GM18526 (cell line): ENCODE measurements around the gene SFXN1.

Experiments used
- POLR2A ChIP-seq: IDR thresholded peaks from 3 replicates; pipeline ENCODE4 v1.6.1; 2011; ENCODE audit not compliant: insufficient read length; ENCODE audit errors: extremely low read depth

The SFXN1 gene

DNA sequence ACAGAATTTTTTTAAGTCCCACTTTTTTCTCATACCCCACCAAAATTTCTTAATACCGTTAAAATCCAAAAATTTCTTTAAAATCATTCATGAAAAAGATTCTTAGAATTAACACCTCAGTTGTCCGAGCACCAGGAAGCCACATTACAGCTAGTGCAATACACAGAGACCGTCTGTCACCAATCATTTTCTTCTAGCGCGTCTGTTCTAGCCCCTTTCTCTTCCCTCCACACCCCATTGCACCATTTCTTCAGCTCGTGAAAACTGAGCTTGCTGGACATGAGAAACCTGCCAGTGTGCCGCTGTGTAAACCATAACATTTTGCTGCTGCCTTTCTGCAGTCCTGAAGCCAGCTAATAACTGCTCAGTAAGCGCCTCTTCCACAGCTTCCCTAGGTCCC lies 5.0 kb downstream of the SFXN1 start:
- no peak for TF ChIP-seq POLR2A

DNA sequence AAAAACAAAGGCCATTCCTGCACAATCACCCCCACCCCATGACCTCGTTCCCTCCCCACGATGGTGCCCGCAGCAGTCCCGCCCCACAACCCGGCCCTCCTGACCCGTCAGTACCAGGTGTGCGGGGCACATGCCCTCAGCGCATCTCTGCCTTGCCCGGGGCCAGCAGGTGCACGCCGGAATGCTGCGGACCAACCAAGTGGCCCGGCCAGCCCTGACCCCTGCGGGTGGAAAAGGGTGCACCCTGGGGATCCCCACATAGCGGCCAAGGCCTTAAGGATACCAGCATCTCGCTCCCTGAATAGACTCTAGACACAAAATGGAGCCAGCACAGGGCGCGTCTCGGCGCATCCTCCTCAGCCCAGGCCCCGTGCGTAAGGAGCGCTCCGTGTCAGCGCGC lies 6.0 kb downstream of the SFXN1 start:
- TF ChIP-seq POLR2A = no peak

DNA sequence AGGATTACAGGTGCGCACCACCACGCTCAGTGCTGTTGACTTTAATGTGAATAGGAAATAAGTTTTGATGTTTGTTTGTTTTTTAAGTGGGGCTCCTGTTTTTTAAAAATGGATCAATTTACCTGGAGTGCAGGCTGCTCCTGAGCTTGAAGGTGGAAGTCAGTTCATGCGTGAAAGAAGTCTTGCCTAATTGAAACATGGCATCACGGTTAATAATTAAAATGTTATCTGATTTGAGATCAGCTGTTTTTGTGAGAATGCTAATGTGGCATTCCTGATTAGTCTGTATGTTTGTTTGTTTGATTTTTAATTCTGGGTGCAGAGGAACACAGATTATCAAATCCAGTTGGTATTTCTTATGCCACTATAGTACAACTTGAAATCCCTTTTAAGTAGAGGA lies 6.5 kb downstream of the SFXN1 start:
- no peak for TF ChIP-seq POLR2A

DNA sequence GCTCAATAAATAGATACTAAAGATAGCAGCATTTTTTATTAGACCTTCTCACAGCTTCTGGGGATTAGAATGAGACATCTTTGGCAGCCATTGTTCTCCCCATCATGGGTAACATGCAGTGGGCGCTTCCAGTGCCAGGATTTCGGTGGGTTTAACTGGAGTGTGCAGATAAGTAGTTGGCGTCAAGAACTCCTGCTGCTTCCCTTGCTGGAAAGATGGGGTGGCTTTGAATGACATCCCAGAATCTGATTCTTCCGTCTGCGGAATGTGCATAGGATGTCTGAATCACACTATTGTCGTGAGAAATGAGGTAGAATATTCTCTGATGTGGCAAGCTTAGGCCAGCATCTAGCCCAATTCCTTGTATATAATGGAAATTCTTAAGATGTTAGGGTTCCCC lies 7.3 kb downstream of the SFXN1 start:
- no peak for TF ChIP-seq POLR2A

DNA sequence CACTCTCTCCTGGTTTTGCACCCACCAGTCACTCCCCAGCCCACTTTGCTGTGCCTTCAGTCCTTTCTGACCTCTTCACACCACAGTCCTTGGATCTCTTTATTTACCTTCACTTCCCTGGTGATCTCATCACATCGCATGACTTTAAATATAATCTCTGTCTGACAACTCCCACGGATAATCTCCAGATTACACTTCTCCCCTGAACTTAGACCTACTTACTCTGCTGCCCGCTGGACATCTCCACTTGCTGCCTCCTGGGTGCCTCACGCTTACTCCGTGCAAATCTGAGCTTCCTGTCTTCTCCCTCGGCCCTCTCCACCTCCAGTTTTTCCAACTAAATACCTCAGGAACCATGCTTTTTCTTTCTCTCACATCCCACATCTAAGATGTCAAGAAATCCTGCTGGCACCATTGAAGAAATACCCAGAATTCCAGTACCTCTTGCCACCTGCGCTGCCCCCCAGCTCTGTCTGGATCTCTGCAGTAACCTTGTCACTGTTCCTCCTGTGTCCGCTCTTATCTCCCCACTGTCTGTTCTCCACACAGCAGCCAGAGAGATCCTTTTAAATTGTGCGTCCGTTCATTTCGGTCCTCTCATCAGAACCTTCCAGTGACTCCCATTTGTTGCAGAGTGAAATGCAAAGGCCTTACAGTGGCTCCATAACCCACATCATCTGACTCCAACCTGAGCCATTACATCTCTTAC lies 9.3 kb downstream of the SFXN1 start:
- no peak for TF ChIP-seq POLR2A

DNA sequence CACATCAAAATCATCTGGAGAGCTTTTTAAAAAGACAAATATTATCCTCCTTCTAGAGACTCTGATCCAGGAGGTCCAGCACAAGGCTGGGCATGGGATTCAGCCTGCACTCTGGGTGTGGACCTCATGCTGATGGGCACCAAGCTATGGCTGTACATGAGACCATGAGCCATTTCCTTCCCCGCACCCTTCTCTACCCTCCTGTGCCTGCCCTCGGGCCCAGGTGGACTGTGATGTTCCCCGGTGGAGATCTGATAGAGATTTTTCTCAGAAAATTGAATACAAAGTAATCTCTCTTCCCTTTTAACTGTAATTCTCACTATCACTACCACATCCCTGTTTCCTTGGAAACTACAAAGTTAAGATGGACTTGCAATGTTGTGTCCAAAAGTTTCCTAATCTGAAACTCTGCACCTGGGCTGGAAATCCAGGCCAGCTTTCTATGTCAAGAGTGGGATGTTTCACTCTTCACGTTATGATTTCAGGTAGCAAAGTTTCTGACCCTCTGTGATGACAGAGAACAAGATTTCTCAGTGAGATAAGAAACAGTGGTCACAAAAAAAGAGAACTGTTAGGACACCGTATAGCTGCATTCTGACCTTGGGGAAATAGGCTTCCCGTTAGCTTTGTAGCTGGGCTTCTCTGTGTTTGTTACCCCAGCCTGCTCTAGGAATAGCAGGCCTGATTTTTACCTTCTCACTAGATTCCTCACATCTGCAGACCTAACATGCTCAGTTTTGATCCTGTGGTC lies 11.5 kb downstream of the SFXN1 start:
- no peak for TF ChIP-seq POLR2A

DNA sequence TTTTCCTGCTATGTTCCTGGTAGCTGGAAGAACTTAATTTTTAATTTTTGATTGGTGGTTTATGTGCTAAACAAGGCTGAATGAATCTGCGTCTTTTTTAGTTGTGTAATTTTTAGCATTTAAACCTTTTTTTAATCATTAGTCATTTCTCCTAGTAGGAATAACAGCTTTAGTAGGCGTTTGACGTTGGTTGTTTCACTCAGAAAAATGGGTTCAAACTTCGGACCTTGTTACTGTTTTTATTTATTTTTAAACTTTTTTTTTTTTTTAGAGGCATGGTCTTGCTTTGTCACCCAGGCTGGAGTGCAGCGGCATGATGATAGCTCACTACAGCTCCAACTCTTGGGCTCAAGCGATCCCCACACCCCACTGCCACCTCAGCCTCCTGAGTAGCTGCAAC lies 12.9 kb downstream of the SFXN1 start:
- TF ChIP-seq POLR2A = no peak

DNA sequence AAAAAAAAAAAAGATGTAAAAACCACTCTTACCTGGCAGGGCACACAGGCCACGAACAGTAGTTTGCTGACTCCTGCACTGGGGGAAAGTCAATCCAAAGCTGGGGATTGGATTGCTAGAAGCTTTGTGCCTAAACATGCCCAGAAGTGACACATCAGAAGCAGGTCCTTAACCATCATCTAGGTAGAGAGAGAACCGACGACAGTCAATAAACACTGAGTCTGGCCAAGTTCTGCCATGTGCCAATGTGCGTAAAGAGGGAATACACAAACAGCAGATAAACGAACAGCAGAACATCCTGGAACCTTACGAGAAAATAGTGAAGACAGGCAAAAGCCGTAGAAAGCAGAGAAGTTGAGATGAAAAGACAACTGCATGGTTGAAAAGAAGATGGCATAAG lies 14.9 kb downstream of the SFXN1 start:
- no peak for TF ChIP-seq POLR2A

DNA sequence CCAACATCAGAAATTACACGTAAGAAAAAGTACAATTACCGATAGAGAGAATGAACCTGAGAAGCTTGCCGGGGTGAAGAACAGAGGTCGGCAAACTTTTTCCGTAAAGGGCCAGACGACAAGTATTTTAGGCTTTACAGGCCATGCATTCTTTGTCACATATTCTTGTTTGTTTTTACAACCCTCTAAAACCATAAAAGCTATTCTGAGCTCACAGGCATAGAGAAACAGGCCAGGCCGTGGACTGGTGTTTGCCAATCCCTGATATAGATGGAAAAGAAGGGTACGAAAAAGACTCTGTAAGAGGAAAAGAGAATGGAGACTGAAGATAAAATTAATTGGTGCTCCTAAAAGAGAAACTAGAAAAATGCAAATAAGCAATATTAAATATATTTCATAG lies 15.4 kb downstream of the SFXN1 start:
- TF ChIP-seq POLR2A = no peak

DNA sequence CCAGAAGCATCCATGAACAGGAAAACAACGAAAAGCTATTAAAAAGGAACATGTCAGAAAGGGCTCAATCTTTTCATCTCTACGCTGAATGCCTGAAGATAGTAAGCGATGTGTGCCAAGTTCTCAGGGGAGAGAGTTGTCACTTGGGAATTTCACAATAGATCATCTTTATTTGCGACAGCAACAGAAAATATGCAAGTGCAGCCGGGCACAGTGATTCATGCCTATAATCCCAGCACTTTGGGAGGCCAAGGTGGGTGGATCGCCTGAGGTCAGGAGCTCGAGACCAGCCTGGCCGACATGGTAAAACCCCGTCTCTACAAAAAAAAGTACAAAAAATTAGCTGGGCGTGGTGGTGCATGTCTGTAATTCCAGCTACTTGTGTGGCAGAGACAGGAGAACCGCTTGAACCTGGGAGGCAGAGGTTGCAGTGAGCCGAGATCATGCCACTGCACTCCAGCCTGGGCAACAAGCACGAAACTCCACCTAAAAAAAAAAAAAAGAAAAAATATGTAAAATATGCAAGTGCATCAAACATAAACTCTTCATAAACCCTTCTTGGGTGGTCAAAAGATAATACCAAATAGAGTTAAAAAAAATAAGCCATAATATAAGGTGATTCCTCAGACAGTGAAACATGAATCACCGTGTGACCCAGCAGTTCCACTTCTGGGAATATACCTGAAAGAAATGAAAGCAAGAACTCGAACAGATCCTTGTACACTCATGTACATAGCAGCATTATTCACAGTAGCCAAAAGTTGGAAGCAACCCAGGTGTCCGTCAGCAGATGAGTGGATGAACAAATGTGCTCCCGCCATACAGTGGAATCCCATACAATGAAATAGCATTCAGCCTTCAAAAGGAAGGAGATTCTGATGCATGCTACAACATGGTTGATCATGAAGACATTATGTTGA lies 16.2 kb downstream of the SFXN1 start:
- TF ChIP-seq POLR2A = no peak

DNA sequence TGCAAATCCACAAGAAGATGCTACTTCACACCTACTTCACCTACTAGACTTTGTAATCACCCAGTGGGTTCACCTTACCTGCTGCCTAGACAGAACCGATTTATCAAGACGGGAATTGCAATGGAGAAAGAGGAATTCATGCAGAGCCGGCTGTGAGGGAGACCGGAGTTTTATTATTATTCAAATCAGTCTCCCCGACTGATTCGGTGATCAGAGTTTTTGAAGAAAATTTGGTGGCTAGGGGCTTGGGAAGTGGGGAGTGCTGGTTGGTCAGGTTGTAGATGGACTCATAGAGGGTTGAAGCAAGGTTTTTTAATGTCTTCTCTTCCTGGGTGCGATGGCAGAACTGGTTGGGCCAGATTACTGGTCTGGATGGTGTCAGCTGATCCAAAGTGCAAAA lies 23.4 kb downstream of the SFXN1 start:
- TF ChIP-seq POLR2A = no peak

DNA sequence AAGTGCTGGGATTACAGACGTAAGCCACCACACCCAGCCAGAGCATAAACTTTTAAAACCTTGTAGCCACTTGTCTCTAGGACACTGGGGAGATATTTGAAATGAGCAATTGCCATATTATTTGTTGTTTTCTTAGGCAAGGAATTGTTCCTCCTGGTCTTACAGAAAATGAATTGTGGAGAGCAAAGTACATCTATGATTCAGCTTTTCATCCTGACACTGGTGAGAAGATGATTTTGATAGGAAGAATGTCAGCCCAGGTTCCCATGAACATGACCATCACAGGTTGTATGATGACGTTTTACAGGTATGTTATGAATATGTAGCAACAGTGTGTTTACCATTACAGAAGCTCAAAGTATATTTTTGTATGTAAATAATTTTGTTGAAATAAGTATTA lies 30.5 kb downstream of the SFXN1 start:
- no peak for TF ChIP-seq POLR2A

DNA sequence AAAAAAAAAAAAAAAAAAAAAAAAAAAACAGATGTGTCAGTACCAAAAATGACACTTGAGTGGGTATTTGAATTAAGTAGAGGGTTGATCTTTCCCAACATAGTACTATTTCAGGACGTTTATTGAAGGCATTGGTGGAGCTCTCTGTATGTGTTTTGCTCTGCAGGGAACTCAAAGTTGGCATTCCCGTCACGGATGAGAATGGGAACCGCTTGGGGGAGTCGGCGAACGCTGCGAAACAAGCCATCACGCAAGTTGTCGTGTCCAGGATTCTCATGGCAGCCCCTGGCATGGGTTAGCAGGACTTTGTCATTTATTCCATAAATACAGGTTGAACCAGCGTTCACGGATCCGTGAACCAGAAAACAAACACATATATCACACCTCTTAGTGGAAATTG lies 34.9 kb downstream of the SFXN1 start:
- no peak for TF ChIP-seq POLR2A

DNA sequence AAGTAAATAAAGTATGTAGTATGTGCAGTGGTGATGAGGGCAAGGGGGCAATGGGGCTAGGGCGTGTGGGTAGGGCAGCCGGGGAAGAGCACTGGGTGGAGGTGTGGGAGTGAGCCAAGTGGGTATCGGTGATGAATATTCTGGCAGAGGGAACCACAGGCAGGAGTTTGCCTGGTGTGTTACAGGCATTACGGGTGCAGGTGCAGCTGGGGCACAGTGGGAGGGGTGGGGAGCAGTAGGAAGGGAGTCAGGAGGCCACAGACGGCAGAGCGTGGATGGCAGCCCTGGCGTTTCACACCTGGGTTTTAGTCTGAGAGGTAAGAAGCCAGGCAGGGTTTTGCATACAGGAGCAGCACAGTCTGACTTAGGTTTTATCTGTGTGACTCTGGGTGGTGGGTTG lies 35.4 kb downstream of the SFXN1 start:
- no peak for TF ChIP-seq POLR2A

DNA sequence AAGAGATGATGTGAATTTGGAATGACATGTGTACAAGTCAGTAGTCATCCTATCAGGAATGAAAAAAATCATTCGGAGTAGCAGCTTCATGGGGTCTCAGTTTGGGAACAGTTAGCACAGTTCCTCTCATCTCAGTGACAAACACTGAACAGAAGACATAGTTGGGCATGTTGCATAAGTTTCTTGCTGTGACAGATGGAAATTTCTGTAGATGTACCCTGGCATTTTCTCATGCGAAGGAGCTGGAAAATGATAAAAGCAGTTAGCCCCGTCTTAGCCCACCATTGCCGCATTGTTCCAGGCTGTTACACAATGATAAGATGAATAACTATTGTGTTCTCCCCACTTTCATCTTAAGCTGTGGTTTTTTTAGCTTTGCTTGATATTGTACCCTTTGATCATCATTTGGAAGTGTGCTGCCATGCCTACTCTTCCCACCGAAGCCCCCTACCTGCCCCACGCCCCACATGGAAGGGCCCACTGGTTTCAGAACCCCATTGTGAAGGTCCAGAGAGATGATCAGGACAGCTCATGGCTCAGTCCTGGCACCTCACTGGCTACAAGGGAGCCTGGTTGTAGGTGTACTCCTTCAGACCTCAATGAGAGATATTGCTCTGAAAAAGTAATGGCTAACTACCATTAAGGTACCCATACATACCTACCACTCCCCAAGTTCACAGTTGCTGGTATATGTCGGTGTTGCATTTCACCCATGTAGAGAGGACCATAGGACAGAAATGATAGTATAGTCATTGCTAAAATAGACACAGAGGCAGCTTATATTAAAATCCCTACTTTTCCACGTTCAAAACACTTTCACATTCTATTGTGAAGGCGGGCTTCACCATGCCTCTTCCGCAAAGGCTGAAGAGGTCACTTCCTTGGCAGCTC lies 38.8 kb downstream of the SFXN1 start:
- TF ChIP-seq POLR2A = no peak
